AG09319 (cell line): ENCODE results near the gene NANOS2.

Experiments
- DNase-seq: peaks from one replicate; pipeline ENCODE4 v3.0.0-alpha.2; 2010; ENCODE audit warnings: low read depth; ENCODE audit errors: extremely low read depth
- TF ChIP-seq, protein P1 (sequence below): IDR thresholded peaks from 2 replicates; pipeline ENCODE4 v1.5.1; 2011; ENCODE audit warnings: low read depth, mild to moderate bottlenecking, inconsistent platforms, low read length, moderate library complexity

The NANOS2 gene

DNA sequence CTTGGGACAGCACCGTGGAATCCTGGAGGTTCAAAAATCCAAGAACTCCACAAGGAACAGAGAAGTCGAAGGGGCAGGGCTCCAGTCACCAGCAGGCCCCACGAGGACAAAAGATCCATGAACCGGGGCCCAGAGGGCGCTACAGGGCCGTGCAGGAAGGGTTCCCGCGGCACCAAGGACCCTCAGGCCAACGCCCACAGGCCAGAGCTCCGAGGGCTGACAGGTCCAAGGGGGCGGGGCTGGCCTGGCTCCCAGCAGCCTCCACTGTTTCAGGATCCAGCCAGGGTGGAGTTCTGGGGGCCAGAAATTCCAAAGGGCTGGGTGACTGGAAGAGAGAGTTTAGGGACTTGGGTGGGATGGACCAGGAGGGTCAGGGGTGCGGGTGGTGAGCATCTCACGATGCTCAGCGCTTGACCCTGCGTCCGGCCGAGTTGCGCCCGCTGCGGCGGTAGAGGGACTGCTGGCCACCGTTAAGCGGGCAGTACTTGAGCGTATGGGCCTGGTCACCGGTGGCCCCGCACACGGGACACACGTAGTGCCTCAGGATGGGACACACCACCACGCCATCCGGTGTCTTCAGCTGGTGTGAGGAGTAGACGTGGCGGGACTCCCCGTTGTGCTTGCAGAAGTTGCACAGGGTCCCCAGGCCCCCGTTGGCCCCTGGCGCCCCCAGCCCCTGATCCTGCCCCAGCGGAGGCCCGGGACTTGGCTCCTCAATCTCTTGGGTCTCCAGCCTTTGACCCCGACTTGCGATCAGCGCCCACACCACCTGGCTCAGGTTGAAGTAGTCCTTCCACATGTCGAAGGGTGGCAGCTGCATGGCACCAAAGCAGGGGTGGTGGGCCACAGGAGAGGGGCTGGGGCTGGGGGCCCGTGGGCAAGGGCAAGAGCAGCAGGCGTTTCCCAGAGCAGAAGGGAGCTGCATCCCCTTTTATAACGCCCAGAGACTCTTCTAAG, at the start of gene NANOS2:
Gene NANOS2, minus strand, starts transcription at position 905 of the 957 bp plus-strand sequence. Its CDS starts 85 bp downstream, at position 820.
- TF ChIP-seq, protein P1, sequence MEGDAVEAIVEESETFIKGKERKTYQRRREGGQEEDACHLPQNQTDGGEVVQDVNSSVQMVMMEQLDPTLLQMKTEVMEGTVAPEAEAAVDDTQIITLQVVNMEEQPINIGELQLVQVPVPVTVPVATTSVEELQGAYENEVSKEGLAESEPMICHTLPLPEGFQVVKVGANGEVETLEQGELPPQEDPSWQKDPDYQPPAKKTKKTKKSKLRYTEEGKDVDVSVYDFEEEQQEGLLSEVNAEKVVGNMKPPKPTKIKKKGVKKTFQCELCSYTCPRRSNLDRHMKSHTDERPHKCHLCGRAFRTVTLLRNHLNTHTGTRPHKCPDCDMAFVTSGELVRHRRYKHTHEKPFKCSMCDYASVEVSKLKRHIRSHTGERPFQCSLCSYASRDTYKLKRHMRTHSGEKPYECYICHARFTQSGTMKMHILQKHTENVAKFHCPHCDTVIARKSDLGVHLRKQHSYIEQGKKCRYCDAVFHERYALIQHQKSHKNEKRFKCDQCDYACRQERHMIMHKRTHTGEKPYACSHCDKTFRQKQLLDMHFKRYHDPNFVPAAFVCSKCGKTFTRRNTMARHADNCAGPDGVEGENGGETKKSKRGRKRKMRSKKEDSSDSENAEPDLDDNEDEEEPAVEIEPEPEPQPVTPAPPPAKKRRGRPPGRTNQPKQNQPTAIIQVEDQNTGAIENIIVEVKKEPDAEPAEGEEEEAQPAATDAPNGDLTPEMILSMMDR: no peak; the same call in 1 of the 2 replicates
- DNase-seq: no peak

DNA sequence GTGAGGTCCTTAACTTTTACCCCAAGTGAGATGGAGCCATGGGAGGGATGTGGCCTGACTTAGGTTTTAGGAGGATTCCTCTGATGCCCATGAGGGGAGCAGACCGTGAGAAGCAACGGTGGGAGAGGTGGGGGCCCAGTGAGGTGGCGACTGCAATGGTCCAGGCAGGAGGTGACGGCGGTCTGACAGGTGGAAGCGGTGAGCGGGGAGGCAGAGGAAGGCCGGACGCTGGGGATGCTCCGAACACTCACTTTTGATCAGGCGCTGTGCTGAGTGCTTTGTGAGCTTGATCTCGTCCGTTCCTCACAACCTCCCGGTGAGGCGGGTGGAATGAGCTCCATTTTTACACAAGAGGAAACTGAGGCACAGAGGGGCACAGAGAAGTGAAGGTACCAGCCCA, 47.4 kb upstream of the NANOS2 start:
- TF ChIP-seq, protein P1: no peak
- no peak for DNase-seq

DNA sequence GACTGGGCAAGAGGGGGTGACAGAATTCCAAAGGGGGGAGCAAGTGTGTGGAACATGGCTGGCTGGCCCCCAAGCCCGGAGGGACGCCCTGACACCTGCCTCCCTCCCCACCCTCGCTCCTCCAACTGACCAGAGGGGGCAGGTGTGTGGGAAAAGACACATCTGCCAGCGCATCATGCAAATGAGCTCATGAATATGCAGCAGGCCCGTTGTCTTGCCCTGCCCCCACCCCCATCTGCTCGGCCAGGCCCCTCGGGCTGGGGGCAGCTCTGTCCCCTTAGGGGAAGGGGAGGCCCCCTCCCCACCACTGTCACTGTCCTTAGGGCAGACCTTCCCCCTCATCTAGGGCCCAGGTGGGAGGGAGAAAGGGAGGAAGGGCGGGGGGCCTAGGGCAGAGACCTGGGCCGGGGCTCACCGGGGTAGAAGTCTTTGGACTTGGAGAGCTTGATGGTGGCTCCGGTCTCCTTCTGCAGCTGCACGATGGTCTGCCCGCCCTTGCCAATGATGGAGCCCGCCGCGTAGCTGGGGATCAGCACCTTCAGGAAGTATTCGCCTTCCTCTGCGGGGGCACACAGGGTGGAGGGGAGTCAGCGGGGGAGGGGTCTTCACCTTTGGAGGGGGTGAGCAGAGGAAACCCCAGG, 46.1 kb upstream of the NANOS2 start:
- TF ChIP-seq, protein P1: no peak
- DNase-seq: no peak

DNA sequence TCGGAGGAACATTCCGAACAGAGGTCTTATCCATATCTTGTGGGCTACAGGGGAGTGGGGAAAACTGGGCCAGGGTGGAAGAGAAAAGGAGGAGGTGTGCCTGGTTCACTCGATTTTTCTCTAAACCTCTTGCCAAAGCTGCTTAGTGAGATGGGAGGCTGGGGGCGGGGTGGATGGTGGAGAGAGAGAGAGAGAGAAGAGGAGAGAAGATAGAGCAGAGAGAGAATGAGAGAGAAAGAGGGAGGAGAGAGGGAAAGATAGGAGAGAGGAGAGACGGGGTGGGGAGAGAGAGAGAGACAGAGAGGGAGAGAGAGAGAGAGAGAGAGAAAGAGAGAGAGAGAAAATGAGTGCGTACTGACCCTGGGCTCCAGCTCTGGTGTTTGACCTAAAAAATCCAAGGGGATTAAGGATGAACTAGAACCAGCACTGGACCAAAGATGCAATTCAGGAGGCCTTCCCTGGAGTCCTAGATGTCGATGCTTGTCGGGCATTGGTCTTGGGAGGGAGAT, 45.0 kb upstream of the NANOS2 start:
- TF ChIP-seq, protein P1: no peak
- no peak for DNase-seq

DNA sequence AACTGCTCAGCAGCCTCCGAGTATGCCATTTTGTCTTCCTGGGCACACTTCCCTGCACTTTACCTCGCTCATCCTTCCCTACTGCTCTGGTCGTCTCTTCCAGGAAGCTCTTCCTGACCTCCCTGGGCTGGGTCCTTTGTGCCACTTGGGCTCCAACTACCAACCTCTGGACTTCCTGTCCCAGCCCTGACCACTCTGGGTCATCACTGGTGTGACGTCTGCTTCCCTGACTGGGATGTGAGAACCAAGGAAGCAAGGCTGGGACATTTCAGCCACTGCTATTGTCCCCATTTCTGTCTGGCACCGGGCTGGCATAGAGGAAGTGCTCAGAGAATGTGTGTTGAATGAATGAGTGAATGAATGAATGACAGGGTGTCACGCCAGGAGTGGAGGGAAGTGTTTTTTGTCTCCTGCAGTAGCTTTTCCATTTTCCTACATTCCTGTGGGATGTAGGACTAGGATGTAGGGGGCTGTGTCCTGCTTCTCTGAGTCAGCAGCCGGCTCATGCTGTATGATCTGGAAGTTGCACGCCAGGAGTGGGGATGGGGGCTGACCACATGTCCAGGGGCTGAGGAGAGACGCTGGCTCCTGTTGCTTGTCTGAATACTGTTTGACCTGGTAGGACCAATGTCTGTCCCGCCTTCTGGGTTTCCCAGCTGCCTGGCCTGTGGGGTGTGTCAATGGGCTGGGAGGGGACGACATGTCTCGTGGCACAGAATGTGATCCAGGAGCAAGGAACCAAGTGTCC, 44.4 kb upstream of the NANOS2 start:
- TF ChIP-seq, protein P1: no peak
- no peak for DNase-seq

DNA sequence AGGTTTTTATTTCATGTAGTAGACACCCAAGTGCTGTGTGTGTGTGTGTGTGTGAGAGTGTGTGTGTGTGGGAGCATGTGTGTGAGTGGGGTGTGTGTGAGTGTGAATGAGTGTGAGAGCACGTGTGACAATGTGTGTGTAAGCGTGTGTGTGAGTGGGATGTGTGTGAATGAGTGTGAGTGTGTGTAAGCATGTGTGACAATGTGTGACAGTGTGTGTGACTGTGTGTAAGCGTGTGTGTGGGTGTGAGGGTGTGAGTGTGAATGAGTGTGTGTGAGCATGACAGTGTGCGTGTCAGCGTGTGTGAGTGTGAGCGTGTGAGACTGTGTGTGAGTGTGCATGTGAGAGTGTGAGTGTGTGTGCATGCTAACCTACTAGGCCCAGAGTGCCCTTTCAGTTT, 43.7 kb upstream of the NANOS2 start:
- DNase-seq: no peak
- TF ChIP-seq, protein P1: no peak
